Retinal pigment epithelial cell (primary cell): Measurements from ENCODE around the gene PADI3.

Experiments
- DNase-seq: peaks from one replicate; pipeline ENCODE4 v3.0.0-alpha.2; 2010; ENCODE audit warnings: low read depth
- H3K4me3 ChIP-seq: 2 replicates; pipeline ENCODE4 v1.5.1; 2011; ENCODE audit warnings: mild to moderate bottlenecking, low read length, control low read depth, moderate library complexity
- TF ChIP-seq, protein P1 (sequence below): conservative IDR thresholded peaks from 2 replicates; pipeline ENCODE4 v1.5.1; 2011; ENCODE audit warnings: low read depth, low read length, control low read depth, inconsistent platforms

The PADI3 gene

DNA sequence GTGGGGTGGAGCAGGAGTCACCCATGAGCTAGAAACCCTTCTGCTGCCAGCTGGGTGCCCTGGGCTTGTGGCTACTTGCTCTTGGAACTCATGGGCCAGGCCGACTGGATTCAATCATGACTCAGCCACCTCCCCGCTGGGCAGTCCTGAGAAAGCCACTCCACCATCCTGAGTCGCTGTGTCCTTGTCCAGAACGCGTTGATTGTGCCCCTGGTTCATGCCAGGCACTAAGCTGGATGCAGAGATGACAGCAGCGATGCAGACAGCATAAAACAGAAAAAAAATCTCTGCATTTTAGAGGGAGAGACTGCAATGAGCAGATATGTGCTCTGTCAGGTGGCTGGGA lies 33.4 kb upstream of the PADI3 start:
- DNase-seq: no peak
- TF ChIP-seq, protein P1, sequence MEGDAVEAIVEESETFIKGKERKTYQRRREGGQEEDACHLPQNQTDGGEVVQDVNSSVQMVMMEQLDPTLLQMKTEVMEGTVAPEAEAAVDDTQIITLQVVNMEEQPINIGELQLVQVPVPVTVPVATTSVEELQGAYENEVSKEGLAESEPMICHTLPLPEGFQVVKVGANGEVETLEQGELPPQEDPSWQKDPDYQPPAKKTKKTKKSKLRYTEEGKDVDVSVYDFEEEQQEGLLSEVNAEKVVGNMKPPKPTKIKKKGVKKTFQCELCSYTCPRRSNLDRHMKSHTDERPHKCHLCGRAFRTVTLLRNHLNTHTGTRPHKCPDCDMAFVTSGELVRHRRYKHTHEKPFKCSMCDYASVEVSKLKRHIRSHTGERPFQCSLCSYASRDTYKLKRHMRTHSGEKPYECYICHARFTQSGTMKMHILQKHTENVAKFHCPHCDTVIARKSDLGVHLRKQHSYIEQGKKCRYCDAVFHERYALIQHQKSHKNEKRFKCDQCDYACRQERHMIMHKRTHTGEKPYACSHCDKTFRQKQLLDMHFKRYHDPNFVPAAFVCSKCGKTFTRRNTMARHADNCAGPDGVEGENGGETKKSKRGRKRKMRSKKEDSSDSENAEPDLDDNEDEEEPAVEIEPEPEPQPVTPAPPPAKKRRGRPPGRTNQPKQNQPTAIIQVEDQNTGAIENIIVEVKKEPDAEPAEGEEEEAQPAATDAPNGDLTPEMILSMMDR: no peak
- H3K4me3 ChIP-seq: no peak overlapping the region

DNA sequence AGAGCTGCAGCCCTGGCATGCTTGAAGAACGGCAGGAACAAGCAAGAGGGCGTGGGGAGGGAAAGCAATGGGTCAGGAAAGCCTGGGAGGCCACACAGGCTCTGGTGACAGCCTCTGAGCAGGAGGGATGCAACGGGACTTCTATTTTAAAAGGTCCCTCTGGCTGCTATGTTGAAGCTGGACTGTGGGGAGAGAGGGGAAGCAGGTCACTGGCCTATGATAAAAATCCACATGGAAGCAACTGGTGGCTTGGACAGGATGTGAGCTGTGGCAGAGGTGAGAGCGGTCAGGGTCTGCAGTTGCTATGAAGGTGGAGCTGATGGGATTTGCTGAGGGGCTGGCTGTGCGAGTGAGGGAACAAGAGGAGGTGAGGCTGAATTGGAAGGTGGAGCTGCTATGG lies 32.8 kb upstream of the PADI3 start:
- DNase-seq: no peak
- H3K4me3 ChIP-seq: no peak overlapping the region
- TF ChIP-seq, protein P1: no peak

DNA sequence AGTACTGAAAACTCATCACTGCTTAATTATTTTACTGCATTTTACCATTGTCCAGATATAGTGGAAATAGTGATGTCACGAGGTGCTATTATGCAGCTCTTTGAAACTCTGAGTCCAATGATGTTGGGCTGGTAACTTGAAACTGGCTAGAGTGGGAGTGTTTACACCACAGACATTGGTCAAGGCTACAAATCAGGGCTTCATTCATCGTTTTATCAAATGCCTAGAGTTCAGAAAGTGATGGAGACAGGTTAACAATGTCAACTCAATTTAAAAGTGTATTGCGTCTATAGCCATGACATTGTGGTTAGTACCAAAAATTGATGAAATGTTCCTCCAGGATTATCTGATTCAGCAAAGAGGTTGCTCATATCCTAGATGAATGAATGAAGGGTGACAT lies 31.3 kb upstream of the PADI3 start:
- TF ChIP-seq, protein P1: no peak
- no peak for DNase-seq
- no peak overlapping the region for H3K4me3 ChIP-seq

DNA sequence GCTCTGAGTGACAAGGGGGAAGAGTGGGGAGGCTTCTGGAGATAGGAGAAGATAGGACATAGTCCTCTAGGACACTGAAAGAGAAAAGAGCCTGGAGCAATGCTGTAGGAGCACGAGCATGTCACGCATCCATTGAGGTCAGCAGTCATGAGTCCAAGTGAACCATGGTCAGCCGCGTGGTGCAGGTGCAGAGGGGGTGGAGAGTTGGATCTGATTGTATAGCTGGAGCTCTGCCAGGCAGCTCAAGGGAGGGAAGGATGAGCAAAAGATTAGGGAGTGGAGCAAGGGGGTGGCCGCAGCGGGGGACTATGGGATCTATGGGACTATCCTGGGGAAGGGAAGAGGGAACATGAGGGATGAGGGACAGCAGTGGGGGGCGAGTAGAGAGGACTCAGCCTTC lies 30.0 kb upstream of the PADI3 start:
- TF ChIP-seq, protein P1: no peak
- no peak for DNase-seq
- no peak overlapping the region for H3K4me3 ChIP-seq

DNA sequence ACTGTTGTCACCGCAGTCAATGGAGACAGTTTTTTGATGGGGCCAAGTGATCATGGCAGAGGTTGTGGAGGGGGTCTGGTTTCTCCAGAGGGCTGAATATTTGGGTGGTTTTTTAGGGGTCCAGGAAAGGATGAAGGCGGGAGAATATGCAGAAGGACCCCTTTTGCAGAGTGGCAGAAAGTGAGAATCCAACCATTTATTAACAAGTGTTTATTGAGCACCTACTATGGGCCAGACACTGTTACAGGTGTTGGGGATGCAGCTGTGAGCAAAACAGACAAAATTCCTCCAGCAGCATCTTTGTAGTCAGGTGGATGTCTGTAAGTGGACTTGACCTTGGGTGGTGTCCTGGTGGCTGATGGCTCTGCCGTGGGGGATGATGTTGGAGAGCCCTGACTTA lies 28.6 kb upstream of the PADI3 start:
- TF ChIP-seq, protein P1: no peak
- no peak overlapping the region for H3K4me3 ChIP-seq
- DNase-seq: no peak

DNA sequence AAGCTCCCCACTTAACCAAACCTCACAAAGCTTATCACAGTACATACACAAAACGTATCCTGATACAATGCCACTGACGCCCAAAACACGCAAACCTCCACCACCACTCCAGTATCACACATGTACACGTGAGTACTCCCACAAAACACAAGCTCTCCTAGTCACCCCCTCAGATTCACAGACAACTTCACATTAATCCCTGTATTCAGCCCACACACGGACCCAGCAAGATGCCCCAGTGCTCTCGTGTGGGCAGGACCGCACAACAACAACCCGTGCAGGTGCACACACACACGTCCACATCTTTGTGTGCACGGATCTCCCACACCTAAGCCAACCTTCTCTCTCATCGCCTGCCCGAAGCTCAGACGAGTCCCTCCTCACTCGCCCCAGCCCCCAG lies 26.3 kb upstream of the PADI3 start:
- H3K4me3 ChIP-seq: no peak overlapping the region
- TF ChIP-seq, protein P1: no peak
- no peak for DNase-seq

DNA sequence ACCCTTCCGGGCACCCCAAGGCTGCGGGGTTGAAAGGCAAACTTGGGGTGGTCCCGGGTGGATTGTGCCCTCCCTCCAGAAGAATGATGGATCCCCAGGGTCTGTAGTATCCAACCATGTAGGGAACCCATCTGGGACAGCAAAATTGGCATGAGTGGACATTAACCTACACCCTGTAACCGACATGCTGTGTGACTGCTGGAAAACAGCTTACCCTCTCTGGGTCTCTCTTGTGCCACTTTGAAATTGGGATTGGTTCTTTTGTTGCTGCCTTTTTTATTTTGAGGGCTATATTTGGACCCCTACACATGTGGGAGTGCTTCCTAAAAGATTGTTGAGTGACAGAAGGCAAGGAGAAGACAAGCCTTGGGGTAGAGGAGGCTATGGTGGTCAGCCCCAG lies 24.5 kb upstream of the PADI3 start:
- TF ChIP-seq, protein P1: no peak
- no peak for DNase-seq
- H3K4me3 ChIP-seq: no peak overlapping the region
